ENCODE results near the gene ZFYVE27.

- TF ChIP-seq CTCF (IDR thresholded peaks at IDR 0.05) (no peak), POLR2A (IDR thresholded peaks at IDR 0.05) (no peak)
These were observed 29.6 kb upstream of the ZFYVE27 start for GRCh38 chr10:97707134-97707861.

Data from body of pancreas (tissue), 4 donors.